ENCODE data around the gene TMIE. TPM values are rescaled to one million over a fixed set of nuclear protein-coding genes. Genes with fewer than 3 reads are reported as not detected.

The TMIE gene
- total and polyA plus RNA-seq, 2 of the 8 experiments (the other 6 are each of a cell fraction or from before 2014, with no cell fraction given) = 0.45 to 0.67 TPM

GRCh38 chr3:46703013-46703520, 1.9 kb downstream of the TMIE start:
- peaks cover 2% of the 10 kb centered on the region in 2 experiments for H4K20me1 ChIP-seq (replicated peaks in 1 of 2; ENCODE audit: control insufficient read depth in 1 of 2, insufficient read depth in 2 of 2, low read length in 2 of 2)
- no peak overlapping the region for H3K23ac ChIP-seq (ENCODE audit: insufficient read length)
- H3K4me1 ChIP-seq (replicated peaks in 1 of 4; ENCODE audit: control insufficient read depth in 3 of 4, insufficient read depth in 4 of 4, low read length in 3 of 4) = peaks cover 0 to 9% (median 2%) of the 10 kb centered on the region in 4 experiments; a peak in 4 of 7 replicates
- H3K14ac ChIP-seq (ENCODE audit: insufficient read length) = no peak overlapping the region
- no peaks in the 10 kb centered on the region for H3K9me3 ChIP-seq (ENCODE audit: insufficient read depth in 2 of 2, low read depth in 1 of 2, low read length in 1 of 2)
- no peak overlapping the region for H3K18ac ChIP-seq (ENCODE audit: extremely low read depth, low read length)
- H3K4ac ChIP-seq (replicated peaks; ENCODE audit: insufficient read length, low read depth, low read length) = no peak overlapping the region
- no peak overlapping the region for H2BK12ac ChIP-seq (ENCODE audit: low read depth, low read length)
- no peaks in the 10 kb centered on the region for H3K79me2 ChIP-seq (ENCODE audit: control insufficient read depth in 1 of 2, insufficient read depth in 2 of 2, low read length in 2 of 2)
- no peaks in the 10 kb centered on the region for H3K36me3 ChIP-seq (ENCODE audit: control insufficient read depth in 2 of 4, insufficient read depth in 4 of 4, low read length in 3 of 4)
- H3K27ac ChIP-seq (ENCODE audit: low read depth, low read length) = no peak overlapping the region
- H2BK120ac ChIP-seq (replicated peaks; ENCODE audit: low read depth, low read length) = no peak overlapping the region
- DNase-seq (ENCODE audit: low read depth in 1 of 2, low spot score in 2 of 2) (no peak), FAIRE-seq (no peak)
- no peak overlapping the region for H2AFZ ChIP-seq (ENCODE audit: low read length)
- H2BK15ac ChIP-seq (ENCODE audit: low read length) = no peak overlapping the region
- ChIA-PET POLR2A (ENCODE audit: partially characterized antibody) (interaction anchor here (0.9 to 1.5 kb wide), 2 partner anchors 12 to 209 kb away, joined by 3 to 4 read pairs; no protein-coding TSS in a partner anchor), CTCF (ENCODE audit: partially characterized antibody) (interaction anchor here (0.7 to 3.0 kb wide), 24 partner anchors 9 to 238 kb away, joined by 3 to 17 read pairs (median 4); partner anchors contain the start of genes LTF and PRSS50)
- WGBS, 2 experiments (ENCODE audit: extremely low coverage in 1 of 2, insufficient coverage in 1 of 2, insufficient read length in 1 of 2, insufficient replicate concordance in 2 of 2, low coverage in 1 of 2, low lambda C conversion rate in 2 of 2, missing lambda C conversion rate in 1 of 2) = 82% methylated on average over 4 of the region's 4 CpGs; no CpG with 5 or more reads in 1 of the 2 experiments
- H3K4me2 ChIP-seq (ENCODE audit: insufficient read depth in 1 of 2, low read depth in 2 of 2, low read length in 2 of 2) = no peak overlapping the region
- H3K79me1 ChIP-seq (ENCODE audit: low read depth, low read length) = no peaks in the 10 kb centered on the region
- H2BK5ac ChIP-seq (ENCODE audit: low read depth, low read length) = no peak overlapping the region
- no peak overlapping the region for H3K9ac ChIP-seq (replicated peaks in 1 of 4; ENCODE audit: extremely low read depth in 1 of 4, low read depth in 3 of 4, low read length in 3 of 4)
- H3K23me2 ChIP-seq (ENCODE audit: low read depth, low read length) = no peaks in the 10 kb centered on the region; the same call in 1 of the 2 replicates
- H2BK20ac ChIP-seq (ENCODE audit: low read length) = no peak overlapping the region
- no peak overlapping the region for H4K5ac ChIP-seq (ENCODE audit: insufficient read length, low read depth, low read length)
- H2AK5ac ChIP-seq (ENCODE audit: low read depth, low read length) = no peak overlapping the region
- peaks cover 2 to 24% (median 20%) of the 10 kb centered on the region in 4 experiments; a peak in 6 of 7 replicates for H3K27me3 ChIP-seq (replicated peaks in 1 of 4; ENCODE audit: control insufficient read depth in 3 of 4, extremely low read depth in 1 of 4, insufficient read depth in 3 of 4, low read length in 3 of 4)
- no peak overlapping the region for H3K56ac ChIP-seq (replicated peaks; ENCODE audit: insufficient read length, low read depth, low read length)
- no peak overlapping the region for H4K91ac ChIP-seq (replicated peaks; ENCODE audit: insufficient read length, low read length)
- H3K4me3 ChIP-seq (ENCODE audit: extremely low read depth in 1 of 4, insufficient read depth in 2 of 4, low read depth in 3 of 4, low read length in 4 of 4) = no peak overlapping the region
- H4K8ac ChIP-seq (ENCODE audit: extremely low read depth, insufficient read depth, low read length) = no peak overlapping the region; the same call in 1 of the 2 replicates
- TF ChIP-seq FOSL1 (IDR thresholded peaks at IDR 0.05; ENCODE audit: insufficient read depth, low read depth, low read length) (no peak), KDM4A (IDR thresholded peaks at IDR 0.05; ENCODE audit: low read depth, low read length, severe bottlenecking) (no peak), CTCF (IDR thresholded peaks at IDR 0.05; ENCODE audit: control extremely low read depth in 1 of 3, insufficient read depth in 1 of 3, low read depth in 1 of 3, low read length in 3 of 3) (no peak), E2F6 (IDR thresholded peaks at IDR 0.05) (no peak), SIN3A (conservative IDR thresholded peaks at IDR 0.05 in 1 of 2, IDR thresholded peaks at IDR 0.05 in 1 of 2; ENCODE audit: low read depth in 1 of 2, low read length in 2 of 2) (no peak), SAP30 (IDR thresholded peaks at IDR 0.05; ENCODE audit: insufficient read depth, insufficient replicate concordance, low read length) (no peak), YY1 (IDR thresholded peaks at IDR 0.05; ENCODE audit: low read depth, low read length) (no peak), TCF12 (IDR thresholded peaks at IDR 0.05; ENCODE audit: low read depth, low read length) (no peak), SRF (IDR thresholded peaks at IDR 0.05; ENCODE audit: low read depth, low read length) (no peak), CEBPB (IDR thresholded peaks at IDR 0.05; ENCODE audit: low read depth, low read length) (no peak)
